Left forelimb (tissue), 1 donor: ENCODE measurements around the gene GRAPL.
"Not testable (repeated sequence)": the region's sequence is repeated elsewhere in the genome, so short reads cannot be mapped to it uniquely, and the experiment has no call there.

ENCODE experiments used
- DNase-seq: peaks from one replicate; pipeline ENCODE4 v3.0.0-alpha.2; 2018; ENCODE audit warnings: low spot score

GRAPL gene

DNA sequence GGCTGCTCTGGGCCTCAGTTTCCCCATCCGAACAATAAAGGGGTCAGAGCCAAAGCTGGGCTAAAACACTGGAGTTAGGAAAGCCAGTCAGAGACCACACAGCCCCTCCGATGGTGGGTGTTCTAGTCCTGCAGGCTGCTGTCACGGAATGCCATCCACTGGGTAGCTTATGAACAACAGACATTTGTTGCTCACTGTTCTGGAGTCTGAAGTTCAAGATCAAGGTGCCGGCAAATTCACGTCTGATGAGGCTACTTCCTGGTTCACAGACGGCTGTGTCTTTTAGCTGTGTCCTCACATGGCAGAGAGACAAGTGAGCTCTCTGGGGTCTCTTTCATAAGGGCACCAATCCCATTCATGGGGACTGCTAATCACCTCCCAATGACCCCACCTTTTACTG is 9.2 kb downstream of the GRAPL start:
- not testable (repeated sequence) for DNase-seq

DNA sequence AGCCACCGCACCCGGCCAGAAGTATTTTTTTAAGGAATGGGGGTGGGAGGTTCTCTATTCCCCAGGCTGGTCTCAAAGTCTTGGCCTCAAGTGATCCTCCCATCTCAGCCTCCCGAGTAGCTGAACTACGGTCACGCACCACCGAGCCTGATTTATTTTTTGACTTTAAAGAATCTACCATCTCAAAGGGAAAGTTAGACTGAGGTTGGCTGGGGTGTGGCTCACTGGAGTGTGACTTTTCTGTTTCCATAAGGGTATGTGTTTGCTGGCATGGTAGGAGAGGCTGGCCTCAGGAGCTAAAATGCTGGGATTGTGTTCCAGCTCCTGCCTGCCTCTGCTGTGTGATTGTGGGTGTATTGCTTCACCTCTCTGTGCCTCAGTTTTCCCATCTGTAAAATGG is 10.6 kb downstream of the GRAPL start:
- not testable (repeated sequence) for DNase-seq

DNA sequence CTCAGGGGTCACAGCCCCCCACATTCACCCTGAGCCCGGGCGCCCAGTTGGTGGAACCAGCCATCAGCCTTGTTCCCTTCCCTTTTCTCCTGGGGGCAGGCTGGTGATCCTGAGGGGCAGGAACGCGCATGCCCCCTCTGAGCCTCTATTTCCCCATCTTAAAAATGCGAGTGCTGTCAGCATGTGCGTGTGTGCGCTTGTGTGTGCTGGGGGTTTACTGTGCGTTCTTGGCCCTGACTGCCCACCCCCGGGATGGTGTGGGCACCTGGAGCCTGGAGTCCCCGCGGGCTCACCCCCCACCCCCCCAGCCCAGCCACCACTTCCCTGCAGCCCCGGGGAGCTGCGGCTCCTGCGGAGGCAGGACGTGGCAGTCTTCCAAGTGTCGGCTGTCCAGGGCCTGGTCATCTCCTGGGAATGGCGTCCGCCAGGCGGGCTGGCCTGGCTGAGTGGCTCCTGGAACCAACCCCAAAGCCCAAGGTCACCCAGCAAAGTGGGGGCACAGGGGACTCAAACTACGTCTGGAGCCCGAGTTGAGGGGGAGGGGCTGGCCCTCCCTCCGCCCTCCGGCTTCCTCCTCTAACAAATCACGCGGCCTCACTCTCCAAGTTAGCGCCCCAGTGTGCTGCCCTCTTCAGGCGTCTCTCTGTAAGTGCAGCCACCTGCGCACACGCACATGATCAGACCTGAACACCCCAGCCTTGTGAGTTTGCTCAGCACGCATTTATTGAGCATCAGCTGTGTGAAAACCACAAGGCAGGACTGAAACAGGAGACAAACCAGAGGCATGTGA is 14.2 kb downstream of the GRAPL start:
- not testable (repeated sequence) for DNase-seq

DNA sequence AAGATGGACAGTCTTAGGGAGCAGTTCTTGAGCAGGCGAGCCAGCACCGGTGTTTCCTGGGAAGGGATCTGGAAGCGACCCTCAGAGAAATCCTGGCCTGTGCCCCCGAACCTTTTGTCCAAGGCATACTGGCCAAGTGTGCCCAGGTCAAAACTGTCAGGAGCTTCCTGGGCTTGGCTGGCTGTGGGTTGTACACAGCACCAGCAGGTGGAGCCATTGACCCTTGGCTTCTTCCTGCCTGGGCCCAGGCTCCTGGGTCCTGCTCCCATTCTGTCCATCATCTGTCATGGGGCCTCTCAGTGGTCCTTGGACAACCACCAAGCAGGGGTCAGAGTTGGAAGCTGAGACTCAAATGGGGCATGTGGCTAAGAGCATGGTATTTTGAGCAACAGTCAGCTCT is 15.0 kb downstream of the GRAPL start:
- not testable (repeated sequence) for DNase-seq

GRCh38 chr17:19143097-19143777 is 15.8 kb downstream of the GRAPL start:
- not testable (repeated sequence) for DNase-seq

GRCh38 chr17:19144373-19144772 is 17.0 kb downstream of the GRAPL start:
- DNase-seq = not testable (repeated sequence)

DNA sequence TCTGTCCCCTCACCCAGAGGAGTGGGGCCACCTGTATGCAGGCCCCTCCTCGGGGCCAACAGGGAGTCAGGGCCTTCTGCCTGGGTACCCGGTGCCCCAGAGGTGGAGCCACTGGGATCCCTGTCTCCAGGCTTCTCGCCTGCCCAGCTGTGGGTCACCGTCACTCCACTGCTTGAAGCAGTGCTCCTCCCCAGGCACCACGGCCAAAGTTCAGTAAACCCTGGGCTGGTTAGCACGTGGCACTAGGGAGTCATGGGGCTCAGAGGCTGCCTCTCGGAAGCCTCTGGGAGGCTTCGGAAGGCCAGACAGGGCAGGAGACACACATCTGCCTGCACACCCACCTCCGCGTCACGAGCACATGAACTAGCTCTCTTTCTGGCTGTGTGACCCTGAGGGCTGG is 18.1 kb downstream of the GRAPL start:
- not testable (repeated sequence) for DNase-seq

DNA sequence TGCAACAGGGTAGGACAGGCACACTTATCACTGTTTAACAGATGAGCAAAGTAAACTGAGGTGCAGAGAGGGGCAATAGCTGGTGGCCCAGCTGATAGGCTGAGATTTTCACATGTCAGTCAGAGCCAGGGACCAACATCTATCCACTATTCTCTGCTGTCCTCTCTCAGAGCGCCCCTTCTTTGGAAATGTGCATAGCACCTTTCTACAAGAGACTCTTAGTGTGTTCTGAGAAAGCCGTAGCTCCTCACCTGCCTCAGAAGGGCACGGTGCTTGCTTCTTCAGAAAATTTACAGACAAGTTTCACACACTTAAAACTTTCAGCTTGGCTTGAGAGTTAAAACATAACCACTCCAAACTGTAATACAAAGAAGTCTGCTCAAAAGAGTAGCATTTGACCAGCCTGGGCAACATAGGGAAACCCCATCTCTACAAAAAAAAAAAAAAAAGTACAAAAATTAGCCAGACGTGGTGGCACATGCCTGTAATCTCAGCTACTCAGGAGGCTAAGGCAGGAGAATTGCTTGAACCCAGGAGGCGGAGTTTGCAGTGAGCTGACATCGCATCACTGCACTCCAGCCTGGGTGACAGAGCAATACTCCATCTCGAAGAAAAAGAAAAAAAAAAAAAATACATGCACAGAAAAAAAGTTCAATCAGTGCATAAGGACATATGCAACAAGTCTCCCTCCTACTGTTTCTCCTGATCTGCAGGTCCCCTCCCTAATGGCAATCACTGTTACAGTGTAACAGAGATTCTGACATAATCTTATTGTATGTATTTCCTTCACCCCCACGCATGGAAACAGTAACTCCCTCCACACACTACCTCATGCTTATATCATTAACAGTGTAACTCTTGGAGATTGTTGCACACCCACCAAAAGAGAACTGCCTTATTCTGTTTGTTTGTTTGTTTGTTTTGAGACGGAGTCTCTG is 23.6 kb downstream of the GRAPL start:
- DNase-seq = not testable (repeated sequence)

DNA sequence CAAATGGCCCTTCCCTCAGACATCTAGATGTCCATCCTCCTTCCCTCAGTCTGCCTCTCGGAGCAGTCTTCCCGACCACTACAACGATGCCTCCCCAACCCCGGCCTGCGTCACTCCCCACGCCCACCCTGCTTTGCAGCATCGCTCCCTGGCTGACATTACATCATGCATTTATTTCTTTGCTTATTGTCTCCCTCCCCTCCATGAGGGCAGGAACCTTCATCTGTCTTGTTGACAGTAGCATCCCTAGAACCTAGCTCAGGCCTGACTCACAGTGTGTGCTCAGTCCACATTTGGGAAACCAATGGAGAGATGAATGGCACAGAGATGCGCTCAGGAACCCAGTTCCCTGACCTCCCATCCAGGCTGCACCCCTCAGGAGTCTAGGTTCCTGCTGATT is 30.2 kb downstream of the GRAPL start:
- DNase-seq = not testable (repeated sequence)

GRCh38 chr17:19158478-19158877 is 31.1 kb downstream of the GRAPL start:
- not testable (repeated sequence) for DNase-seq

GRCh38 chr17:19158938-19159337 is 31.5 kb downstream of the GRAPL start:
- not testable (repeated sequence) for DNase-seq

DNA sequence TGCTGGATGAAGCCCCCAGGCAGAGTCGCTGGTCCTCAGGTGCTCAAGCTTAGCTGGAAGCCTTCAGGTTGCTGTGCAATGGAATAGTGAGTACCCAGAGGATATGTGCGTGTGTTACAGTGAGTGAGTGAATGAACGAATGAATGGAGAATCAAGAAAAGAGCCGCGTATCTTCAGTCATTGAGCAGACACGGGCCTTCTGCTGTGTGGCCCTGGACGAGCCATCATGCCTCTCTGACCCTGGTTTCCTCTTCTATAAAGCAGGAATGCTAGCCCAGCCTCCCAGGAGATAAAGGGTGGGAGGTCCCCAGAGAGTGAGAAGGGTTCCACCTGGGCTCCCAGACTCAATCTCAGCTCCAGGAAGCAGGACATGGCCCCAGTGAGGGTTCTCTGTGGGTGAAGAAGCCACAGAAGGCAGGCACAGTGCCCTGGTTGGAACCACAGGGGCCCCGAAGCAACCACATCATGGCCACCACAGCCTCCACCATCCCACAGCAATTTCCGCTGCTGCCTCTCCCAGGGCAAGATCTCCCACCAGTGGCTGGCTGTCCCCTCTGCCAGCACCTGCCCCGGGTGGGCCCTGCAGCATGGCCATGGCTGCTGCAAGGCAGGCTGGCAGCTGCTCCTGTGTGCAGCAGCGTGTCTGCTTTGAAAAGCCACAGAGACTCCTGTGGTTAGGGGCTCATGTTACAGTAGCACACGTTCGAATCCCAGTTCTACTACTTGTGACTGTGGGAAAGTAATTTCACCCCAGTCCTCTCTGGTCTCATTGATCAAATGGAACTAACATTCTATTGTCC is 34.1 kb downstream of the GRAPL start:
- not testable (repeated sequence) for DNase-seq

GRCh38 chr17:19162384-19163216 is 35.2 kb downstream of the GRAPL start:
- DNase-seq = not testable (repeated sequence)

DNA sequence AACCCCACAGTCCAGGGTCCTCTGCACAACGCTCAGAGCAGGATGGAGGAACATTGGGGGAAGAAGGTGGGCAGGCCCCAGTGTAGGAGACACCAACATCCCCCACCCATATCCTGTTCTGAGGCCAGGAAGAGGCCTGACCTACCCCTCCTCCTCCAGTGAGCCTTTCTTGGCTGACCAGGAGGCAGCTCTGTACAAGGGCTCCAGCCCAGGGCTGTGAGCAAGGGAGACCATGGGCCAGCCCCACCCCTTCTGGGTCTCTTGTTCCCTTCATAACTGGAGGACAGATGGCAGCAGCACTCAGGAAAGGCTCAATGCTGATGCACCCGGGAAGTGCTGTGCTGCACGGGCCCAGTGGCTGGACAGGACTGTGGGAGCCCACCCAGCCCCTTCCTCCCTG is 47.0 kb downstream of the GRAPL start:
- DNase-seq = not testable (repeated sequence)

DNA sequence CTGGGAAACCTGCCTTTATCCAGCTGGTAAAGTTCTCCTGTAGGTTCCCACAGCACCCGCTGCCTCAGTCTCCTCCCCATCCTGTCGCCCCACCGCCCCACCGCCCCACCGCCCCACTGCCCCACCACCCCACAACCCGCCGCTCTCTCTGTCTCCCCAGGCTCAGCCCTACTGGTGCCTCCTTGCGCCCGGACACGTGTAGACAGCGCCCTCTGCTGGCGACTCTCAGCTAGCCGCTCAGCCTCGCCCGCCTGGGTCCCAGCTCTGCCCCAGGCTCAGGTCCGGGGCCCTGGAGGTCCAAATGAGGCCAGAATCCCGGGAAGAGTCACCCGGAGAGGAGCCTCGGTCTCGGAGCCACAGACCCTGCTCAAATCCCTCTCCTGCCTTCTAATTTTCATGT is 48.0 kb downstream of the GRAPL start:
- DNase-seq = not testable (repeated sequence)

GRCh38 chr17:19181040-19181875 is 53.9 kb downstream of the GRAPL start:
- DNase-seq = not testable (repeated sequence)

- DNase-seq = not testable (repeated sequence)
Observed at GRCh38 chr17:19187883-19188869, 60.8 kb downstream of the GRAPL start.
